NCI-H187 treated with DMSO at 0.1 percent for 48 hours (cell line): ENCODE measurements around the gene CBLN3.
"Not testable (repeated sequence)": the region's sequence is repeated elsewhere in the genome, so short reads cannot be mapped to it uniquely, and the experiment has no call there.

Source experiments
- DNase-seq: peaks from one replicate; lab custom pipeline; 2025; lab: John Stamatoyannopoulos, UW

Gene CBLN3

DNA sequence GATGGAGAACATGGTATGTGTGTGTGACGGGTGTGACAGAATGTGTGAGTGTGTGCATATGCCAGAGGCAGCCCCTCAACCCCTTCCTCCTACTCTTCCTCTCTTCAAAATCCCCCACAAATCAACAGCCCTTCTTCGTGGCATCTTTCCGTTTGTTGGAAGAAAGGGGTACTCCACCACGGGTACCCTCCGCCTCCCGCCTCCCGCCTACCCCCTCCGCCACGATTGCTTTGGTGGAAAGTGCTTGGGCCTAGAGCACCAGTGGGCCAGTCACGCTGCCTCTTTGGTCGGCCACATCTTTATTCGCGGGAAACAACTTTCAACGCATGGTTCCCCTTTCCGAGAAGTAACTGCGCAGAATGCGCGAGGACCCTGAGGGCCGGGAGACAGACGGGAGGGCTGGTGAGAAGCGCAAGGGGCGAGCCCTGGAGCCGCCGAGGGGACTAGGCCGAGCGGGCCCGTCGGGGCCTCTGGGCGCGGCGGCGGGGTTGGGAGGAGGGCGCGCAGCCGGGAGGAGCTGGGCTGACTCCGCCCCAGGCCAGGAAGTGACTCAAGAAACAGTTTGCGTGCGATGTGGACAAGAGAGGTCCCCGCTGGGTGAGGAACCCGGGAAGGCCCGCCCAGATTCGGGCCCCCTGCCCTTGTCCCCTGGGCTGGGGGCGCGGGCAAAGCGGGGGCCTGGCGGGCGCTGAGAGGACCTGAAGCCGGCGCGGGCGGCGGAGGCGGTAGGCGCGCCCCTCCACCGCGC, at the start of gene CBLN3, which contains the start of gene KHNYN:
CBLN3 (minus strand) TSS at position 274 of the 748 bp plus-strand sequence. CDS start 614 bp downstream, outside the sequence.
KHNYN (plus strand) TSS at position 560 of the 748 bp plus-strand sequence. CDS start 777 bp downstream, outside the sequence.
- DNase-seq = no peak

DNA sequence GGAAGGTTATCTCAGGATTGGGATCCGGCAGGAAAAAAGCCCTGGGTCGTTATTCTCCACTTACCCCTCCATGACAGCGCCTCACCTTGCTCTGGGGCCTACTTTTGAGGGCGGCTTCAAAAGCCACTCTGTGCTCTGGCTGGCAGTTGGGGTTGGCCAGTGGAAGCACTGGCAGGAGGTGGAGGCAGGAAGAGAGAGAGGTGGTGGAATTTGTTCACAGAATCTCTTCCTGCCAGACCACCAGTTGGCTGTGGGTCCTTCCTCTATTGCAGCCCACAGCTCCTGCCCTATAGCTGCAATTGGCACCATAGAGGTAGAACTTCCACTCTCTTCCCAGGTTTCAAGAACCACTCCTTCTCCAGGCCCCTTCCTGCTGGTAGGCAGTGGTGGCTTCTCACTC, 45.8 kb upstream of the CBLN3 start:
- no peak for DNase-seq

DNA sequence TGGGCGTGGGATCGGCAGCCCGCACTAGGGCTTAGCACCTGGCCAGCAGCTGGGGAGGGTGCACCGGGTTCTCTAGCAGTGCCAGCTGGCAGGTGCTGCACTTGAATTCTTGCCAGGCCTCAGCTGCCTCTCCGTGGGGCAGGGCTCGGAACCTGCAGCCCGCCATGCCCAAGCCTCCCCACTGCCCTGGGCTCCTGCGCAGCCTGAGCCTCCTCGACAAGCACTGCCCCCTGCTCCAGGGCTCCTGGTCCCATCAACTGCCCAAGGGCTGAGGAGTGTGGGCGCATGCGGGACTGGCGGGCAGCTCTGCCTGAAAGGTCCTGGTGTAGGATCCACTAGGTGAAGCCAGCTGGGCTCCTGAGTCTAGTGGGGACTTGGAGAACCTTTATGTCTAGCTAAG, 43.7 kb upstream of the CBLN3 start:
- DNase-seq = no peak

GRCh38 chr14:24470450-24470849, 41.0 kb upstream of the CBLN3 start:
- not testable (repeated sequence) for DNase-seq

GRCh38 chr14:24465805-24466204, 36.3 kb upstream of the CBLN3 start:
- DNase-seq = no peak

- no peak for DNase-seq
These were observed 35.9 kb upstream of the CBLN3 start for GRCh38 chr14:24465368-24465767.

- no peak for DNase-seq
These were observed 34.7 kb upstream of the CBLN3 start for GRCh38 chr14:24463884-24464785.

- DNase-seq = peak; percentile 47
These were observed 33.8 kb upstream of the CBLN3 start for GRCh38 chr14:24463017-24463883.

GRCh38 chr14:24461336-24461735, 31.9 kb upstream of the CBLN3 start:
- no peak for DNase-seq

- no peak for DNase-seq
These were observed 29.9 kb upstream of the CBLN3 start for GRCh38 chr14:24459331-24459730.

GRCh38 chr14:24458736-24459135, 29.3 kb upstream of the CBLN3 start:
- no peak for DNase-seq

GRCh38 chr14:24456980-24457379, 27.5 kb upstream of the CBLN3 start:
- no peak for DNase-seq

GRCh38 chr14:24450828-24451227, 21.4 kb upstream of the CBLN3 start:
- DNase-seq = not testable (repeated sequence)

DNA sequence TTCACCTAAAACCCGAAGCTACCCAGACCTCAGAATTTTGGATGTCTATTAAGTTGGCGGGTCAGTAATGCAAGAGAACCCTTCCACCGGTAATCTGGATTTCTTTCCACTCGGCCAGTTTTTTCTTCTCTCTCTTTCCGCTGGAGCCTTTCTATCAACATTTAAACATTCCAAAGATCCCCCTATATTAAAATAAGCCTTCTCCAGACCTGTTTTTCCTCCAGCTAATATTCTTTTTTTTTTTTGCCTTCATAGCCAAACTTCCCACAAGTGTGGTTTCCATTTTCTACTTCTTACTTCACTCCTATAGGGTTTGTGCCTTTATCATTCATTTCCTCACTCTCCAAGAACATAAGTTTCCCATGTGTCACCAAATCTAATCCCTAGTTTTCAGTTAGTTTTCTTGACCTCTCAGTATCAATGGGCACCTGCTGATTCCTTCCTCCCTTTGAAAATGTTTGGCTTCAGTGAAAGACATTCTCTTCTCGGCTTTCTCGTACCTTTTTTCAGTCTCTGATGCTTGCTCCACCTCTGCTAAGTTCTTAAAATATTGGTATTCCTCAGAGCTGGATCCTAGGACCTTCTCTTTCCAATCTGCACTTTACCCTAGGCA, 13.7 kb upstream of the CBLN3 start:
- no peak for DNase-seq

- DNase-seq = peak; percentile 97
These were observed 13.0 kb upstream of the CBLN3 start, which contains the start of gene SDR39U1 for GRCh38 chr14:24442240-24443052. Gene SDR39U1, minus strand, starts transcription at chr14:24442776. Its CDS starts 7 bp downstream, at chr14:24442769.

DNA sequence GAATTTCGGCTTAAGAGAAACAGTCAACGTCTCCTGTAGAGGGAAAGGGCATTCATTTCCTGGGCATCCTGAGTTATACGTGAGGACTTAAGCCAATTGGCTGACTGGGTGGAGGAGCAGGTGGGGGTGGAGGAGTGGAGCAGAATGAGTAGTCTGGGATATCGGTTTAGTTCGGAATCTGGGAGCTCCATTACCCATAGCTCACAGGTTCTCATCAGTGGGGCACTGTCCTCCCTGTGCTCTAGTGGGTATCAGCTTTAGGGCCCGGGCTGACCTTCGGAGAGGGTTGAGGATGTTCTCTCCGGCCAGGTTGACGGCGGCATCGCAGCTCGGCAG, 12.4 kb upstream of the CBLN3 start:
- DNase-seq = no peak

DNA sequence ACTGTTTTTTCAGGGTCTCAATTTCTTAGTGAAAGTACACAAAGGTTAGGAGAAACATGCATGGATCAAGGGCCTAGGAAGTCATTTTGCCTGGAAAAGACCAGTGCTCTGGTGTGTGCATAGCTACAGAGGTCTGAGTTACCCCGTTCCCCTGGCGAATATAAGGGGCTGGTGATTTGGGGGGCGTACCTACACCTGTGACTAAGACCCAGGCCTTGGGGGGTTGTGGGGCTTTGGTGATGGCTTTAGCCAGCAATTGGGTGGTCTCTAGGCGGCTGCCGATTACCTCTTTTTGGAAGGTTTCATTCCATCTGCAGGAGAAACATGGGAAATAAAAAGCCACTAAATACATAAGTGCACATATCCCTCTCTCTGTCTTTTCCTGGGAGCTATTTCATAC, 12.0 kb upstream of the CBLN3 start:
- no peak for DNase-seq

GRCh38 chr14:24440606-24441399, 11.3 kb upstream of the CBLN3 start:
- no peak for DNase-seq

GRCh38 chr14:24439830-24440605, 10.6 kb upstream of the CBLN3 start:
- DNase-seq = no peak
